SU-DHL-6 (cell line): ENCODE results near the gene BTBD9.

ENCODE experiments used
- H2AFZ ChIP-seq: fragments of 200-600 bp; sonication (generic); 2 replicates; pipeline ENCODE4 v1.6.1; 2014; ENCODE audit warnings: low read depth, mild to moderate bottlenecking, moderate library complexity, mixed read lengths, antibody characterized with exemption, low read length; ENCODE audit not compliant: severe bottlenecking
- H3F3A ChIP-seq: fragments of 200-600 bp; shearing (Covaris generic); 2 replicates; pipeline ENCODE4 v1.6.0; 2016; ENCODE audit warnings: antibody characterized with exemption, mild to moderate bottlenecking; ENCODE audit not compliant: insufficient read depth
- H3K27ac ChIP-seq: fragments of 200-600 bp; sonication (generic); 2 replicates; pipeline ENCODE4 v1.5.1; 2016; ENCODE audit warnings: low read depth, mild to moderate bottlenecking, low read length, moderate library complexity, mixed read lengths
- H3K27me3 ChIP-seq: fragments of 200-600 bp; sonication (generic), shearing (Covaris generic); 2 replicates; pipeline ENCODE4 v1.6.0; 2014; ENCODE audit warnings: mild to moderate bottlenecking, low read length
- H3K36me3 ChIP-seq: fragments of 200-600 bp; sonication (generic); 2 replicates; pipeline ENCODE4 v1.6.1; 2014; ENCODE audit warnings: mild to moderate bottlenecking, low read length, mixed read lengths
- H3K4me2 ChIP-seq: fragments of 300-600, 200-600 bp; shearing (Covaris generic), sonication (generic); 2 replicates; pipeline ENCODE4 v1.6.0; 2014; ENCODE audit warnings: low read length, low read depth, mild to moderate bottlenecking; ENCODE audit not compliant: poor library complexity, severe bottlenecking
- H3K4me3 ChIP-seq: fragments of 200-600 bp; sonication (generic); 2 replicates; pipeline ENCODE4 v1.5.1; 2014; ENCODE audit warnings: antibody characterized with exemption, low read length, mild to moderate bottlenecking, mixed read lengths; ENCODE audit not compliant: insufficient read depth, poor library complexity, severe bottlenecking
- H3K79me2 ChIP-seq: fragments of 200-600 bp; sonication (generic); 2 replicates; pipeline ENCODE4 v1.6.1; 2014; ENCODE audit warnings: mild to moderate bottlenecking, low read length, moderate library complexity; ENCODE audit not compliant: insufficient read depth
- H3K9ac ChIP-seq: fragments of 200-600 bp; sonication (generic); 2 replicates; pipeline ENCODE4 v1.7.0; 2014; ENCODE audit warnings: mild to moderate bottlenecking, low read length
- H3K9me2 ChIP-seq: fragments of 200-600 bp; sonication (generic); replicated peaks from 2 replicates; pipeline ENCODE4 v1.6.1; 2014; ENCODE audit warnings: low read length; ENCODE audit not compliant: insufficient read depth
- H3K9me3 ChIP-seq: fragments of 200-600 bp; sonication (generic); 2 replicates; pipeline ENCODE4 v1.6.1; 2014; ENCODE audit warnings: low read length, mixed read lengths; ENCODE audit not compliant: insufficient read depth
- H4K20me1 ChIP-seq: fragments of 200-600 bp; sonication (generic); 2 replicates; pipeline ENCODE4 v1.6.1; 2014; ENCODE audit warnings: low read depth, mild to moderate bottlenecking, antibody characterized with exemption, low read length, moderate library complexity, mixed read lengths
- CTCF ChIP-seq: fragments of 200-600 bp; sonication (generic); IDR thresholded peaks from one replicate; pipeline ENCODE4 v1.5.1; 2017; ENCODE audit warnings: antibody characterized with exemption, mild to moderate bottlenecking, low read length, moderate library complexity; ENCODE audit not compliant: insufficient read depth, poor library complexity, severe bottlenecking
- EZH2phosphoT487 ChIP-seq: fragments of 200-600 bp; sonication (generic), shearing (Covaris generic); conservative IDR thresholded peaks from 2 replicates; pipeline ENCODE4 v1.6.1; 2018; ENCODE audit warnings: mild to moderate bottlenecking, antibody characterized with exemption, low read length, moderate library complexity, mixed read lengths

The BTBD9 gene

DNA sequence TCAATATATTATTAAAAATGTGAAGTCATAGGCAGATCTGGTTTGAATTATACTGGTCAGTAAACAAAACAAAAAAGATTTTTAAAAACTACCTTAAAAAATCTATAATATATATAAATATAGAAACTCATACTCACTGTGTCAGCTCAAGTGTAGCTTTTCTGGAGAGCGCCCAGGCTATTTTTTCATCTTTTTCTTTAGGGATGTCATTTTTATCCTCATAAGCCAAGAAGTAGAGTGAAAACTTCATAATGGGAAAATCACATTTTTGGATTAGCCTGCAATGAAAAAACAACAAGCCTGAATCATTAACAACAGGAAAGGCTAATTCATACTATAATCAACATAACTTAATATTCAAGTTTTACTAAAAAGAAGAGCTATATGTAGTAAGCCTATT lies 44.5 kb upstream of the BTBD9 start:
- Histone ChIP-seq H3K9me3 (no peaks in the 10 kb centered on the region), H3K4me2 (no peak overlapping the region), H3F3A (no peaks in the 10 kb centered on the region; the same call in 1 of the 2 replicates), H3K4me3 (no peak overlapping the region), H3K36me3 (peaks cover 38% of the 10 kb centered on the region), H3K27me3 (no peaks in the 10 kb centered on the region), H3K79me2 (peaks cover 46% of the 10 kb centered on the region), H3K9me2 (no peaks in the 10 kb centered on the region), H3K9ac (no peak overlapping the region), H2AFZ (no peak overlapping the region), H4K20me1 (peaks cover 30% of the 10 kb centered on the region), H3K27ac (no peak overlapping the region)
- no peak for TF ChIP-seq CTCF
- TF ChIP-seq EZH2phosphoT487, result no peak

- Histone ChIP-seq H2AFZ (no peak overlapping the region), H3K9ac (no peak overlapping the region), H3K36me3 (peaks cover 47% of the 10 kb centered on the region), H3K4me3 (no peak overlapping the region), H3K9me3 (no peaks in the 10 kb centered on the region), H3K27ac (no peak overlapping the region), H3F3A (no peaks in the 10 kb centered on the region; the same call in 1 of the 2 replicates), H3K79me2 (peaks cover 23% of the 10 kb centered on the region), H3K9me2 (no peaks in the 10 kb centered on the region), H4K20me1 (peaks cover 24% of the 10 kb centered on the region), H3K4me2 (no peak overlapping the region), H3K27me3 (no peaks in the 10 kb centered on the region)
- TF ChIP-seq CTCF (no peak), EZH2phosphoT487 (no peak)
These were observed 42.1 kb upstream of the BTBD9 start for GRCh38 chr6:38681850-38682249.

DNA sequence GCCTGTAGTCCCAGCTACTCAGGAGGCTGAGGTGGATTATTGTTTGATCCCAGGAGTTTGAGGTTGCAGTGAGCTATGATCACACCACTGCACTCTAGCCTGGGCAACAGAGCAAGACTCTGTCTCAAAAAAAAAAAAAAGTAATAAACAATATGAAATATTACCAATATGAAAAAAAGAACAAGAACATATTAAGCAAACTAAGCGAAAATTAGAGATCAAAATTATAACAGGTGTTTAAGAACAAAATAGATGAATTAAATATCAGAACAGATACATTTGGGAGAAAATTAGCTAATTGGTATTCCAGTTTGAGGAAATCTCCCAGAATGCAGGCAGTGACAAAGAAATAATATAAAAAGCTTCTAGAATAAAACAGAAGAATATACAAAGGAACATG lies 39.9 kb upstream of the BTBD9 start:
- no peaks in the 10 kb centered on the region for H3K9me2 ChIP-seq
- H3K36me3 ChIP-seq, result peaks cover 51% of the 10 kb centered on the region
- TF ChIP-seq EZH2phosphoT487 (no peak), CTCF (no peak)

More for the DNA sequence above, 39.9 kb upstream of the BTBD9 start:
- H3K27me3 ChIP-seq, result no peaks in the 10 kb centered on the region
- no peak overlapping the region for H3K9ac ChIP-seq
- no peak overlapping the region for H3K4me3 ChIP-seq
- H3F3A ChIP-seq, result no peaks in the 10 kb centered on the region; the same call in 1 of the 2 replicates
- peaks cover 4% of the 10 kb centered on the region; the same call in 1 of the 2 replicates for H3K79me2 ChIP-seq
- no peak overlapping the region for H3K4me2 ChIP-seq
- no peak overlapping the region for H3K27ac ChIP-seq
- peaks cover 16% of the 10 kb centered on the region for H4K20me1 ChIP-seq
- H2AFZ ChIP-seq, result no peak overlapping the region
- H3K9me3 ChIP-seq, result no peaks in the 10 kb centered on the region
